SIG-M5 treated with dmso at 0.1 percent for 504 hours (cell line): Measurements from ENCODE around the gene MRPL44.
"Not testable (repeated sequence)": the region's sequence is repeated elsewhere in the genome, so short reads cannot be mapped to it uniquely, and the experiment has no call there.

Source experiments
- DNase-seq: peaks from one replicate; lab custom pipeline; 2025; ENCODE audit not compliant: unreplicated experiment; lab: John Stamatoyannopoulos, UW

The MRPL44 gene

GRCh38 chr2:224000662-224001061 lies 43.4 kb downstream of the MRPL44 start:
- not testable (repeated sequence) for DNase-seq

- DNase-seq = no peak
Observed at GRCh38 chr2:224004105-224004695, 46.9 kb downstream of the MRPL44 start.

- DNase-seq = no peak
Observed at GRCh38 chr2:224008702-224009261, 51.5 kb downstream of the MRPL44 start.

GRCh38 chr2:224009605-224010315 lies 52.5 kb downstream of the MRPL44 start:
- DNase-seq = no peak

- no peak for DNase-seq
Observed at GRCh38 chr2:224011837-224012236, 54.6 kb downstream of the MRPL44 start.

GRCh38 chr2:224014336-224014735 lies 57.1 kb downstream of the MRPL44 start:
- no peak for DNase-seq

- no peak for DNase-seq
Observed at GRCh38 chr2:224016963-224017362, 59.7 kb downstream of the MRPL44 start.
